22Rv1 (cell line): ENCODE data around the gene SASH3.

Experiments used
- CTCF ChIP-seq: fragments of 450-650 bp; IDR thresholded peaks from 2 replicates; pipeline ENCODE4 v1.5.1; 2017; ENCODE audit warnings: mild to moderate bottlenecking
- ZFX ChIP-seq: fragments of 450-650 bp; IDR thresholded peaks from 2 replicates; pipeline ENCODE4 v1.6.1; 2017; ENCODE audit warnings: antibody characterized with exemption, borderline replicate concordance

- TF ChIP-seq CTCF (no peak), ZFX (no peak)
Measured at GRCh38 chrX:129788527-129788926, 8.8 kb downstream of the SASH3 start.
